ENCODE results near the gene PDE4D. TPM values are rescaled to one million over a fixed set of nuclear protein-coding genes. Genes with fewer than 3 reads are reported as not detected.
"Not testable (repeated sequence)": the region's sequence is repeated elsewhere in the genome, so short reads cannot be mapped to it uniquely, and the experiment has no call there.

Gene PDE4D
- polyA plus RNA-seq, 1 donor = 23.1 TPM

DNA sequence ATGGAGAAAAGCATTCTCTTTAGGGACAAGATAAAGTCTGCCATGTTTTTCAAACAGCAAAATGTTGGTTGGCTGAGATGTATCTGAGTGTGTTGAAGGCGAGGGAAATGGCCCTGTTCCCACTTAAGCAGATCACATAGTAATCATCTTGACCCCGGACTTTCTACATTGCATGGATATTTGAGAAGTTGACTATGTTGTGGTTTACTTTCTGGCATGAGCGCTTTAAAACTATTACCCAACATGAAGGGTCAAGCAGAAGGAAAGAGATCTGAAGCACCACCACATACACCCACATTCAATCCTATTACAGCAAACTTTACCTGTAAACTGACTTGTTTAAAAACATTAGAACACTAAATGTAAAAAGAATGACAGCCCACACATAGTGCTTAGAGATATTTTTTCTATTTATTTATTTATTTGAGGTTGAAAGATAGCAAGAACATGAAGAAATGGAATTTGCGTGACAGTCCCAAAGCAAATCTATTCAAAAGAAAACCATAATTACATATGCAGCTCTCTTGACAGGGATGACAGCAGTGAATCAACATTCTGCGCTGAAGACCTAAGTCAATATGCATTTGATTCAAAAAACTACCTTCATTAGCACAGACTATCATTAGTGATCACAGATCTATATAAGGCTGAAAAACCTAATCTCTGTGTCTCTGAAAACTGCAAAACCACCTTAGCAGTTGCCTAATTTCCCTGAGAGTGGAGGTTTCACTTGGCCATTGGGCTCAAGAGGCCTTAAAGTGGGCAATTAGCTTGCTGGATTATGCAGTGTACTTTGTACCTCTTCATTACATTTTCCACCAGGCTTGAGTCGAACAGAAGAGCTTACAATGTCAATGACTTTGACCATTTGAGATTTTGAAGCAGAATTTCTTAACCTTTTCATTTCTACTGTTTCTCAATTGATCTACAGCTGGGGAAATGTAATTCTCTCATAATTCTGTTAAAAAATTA is 195.0 kb downstream of the PDE4D start:
- no peak for DNase-seq

GRCh38 chr5:59694411-59694810 is 199.1 kb downstream of the PDE4D start:
- DNase-seq = no peak

DNA sequence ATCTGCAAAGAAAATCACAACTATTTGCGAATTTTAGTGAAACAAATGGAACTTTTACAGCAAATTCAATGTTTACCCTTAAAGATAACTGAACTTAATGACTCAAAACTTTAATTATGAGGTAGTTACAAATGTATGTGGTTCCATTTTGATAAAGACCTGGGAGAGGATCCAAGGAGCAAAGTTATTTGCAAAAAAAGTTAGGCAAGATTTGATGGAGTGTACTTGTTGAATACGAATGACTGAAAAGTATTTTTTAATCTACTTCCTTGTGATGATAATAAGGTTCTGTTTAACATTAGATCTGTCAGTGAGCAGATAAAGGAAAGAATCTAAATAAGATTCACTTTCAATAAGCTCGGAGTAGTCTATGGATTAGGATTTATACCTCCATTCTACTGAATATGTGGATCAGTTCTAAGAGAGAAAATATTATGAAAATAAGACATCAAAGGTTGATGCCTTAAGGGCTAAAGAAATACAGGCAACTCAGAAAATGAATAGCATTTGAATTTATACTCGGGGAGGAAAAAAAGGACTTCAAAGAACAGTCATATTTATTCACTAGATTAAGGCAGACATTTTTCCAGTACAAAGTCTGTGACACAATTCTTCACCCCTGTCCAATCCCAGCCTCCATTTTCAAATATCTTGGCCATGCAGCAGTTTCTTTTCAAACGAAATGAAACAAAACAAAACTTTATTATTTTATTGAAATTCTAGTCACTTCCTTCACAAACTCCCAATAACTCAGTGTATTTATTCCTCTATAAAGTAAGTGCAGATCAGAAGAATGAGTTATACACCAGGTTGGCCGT is 199.8 kb downstream of the PDE4D start:
- DNase-seq = no peak

GRCh38 chr5:59685793-59686192 is 207.7 kb downstream of the PDE4D start:
- DNase-seq = no peak

DNA sequence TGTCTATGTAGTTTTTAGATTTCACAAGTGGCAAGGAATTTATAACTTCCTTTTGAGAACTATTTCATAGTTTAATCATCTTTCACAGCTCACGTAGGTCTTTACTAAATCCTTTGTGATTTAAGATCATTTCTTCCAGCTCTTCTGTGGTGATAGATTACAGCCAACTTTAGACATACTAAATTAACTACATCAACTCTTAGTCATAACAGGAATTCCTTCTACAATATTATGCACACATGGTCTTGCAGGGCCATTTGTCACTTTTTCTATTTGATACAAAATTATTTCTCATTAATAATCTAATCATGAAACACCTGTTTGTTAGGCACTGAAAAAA is 208.4 kb downstream of the PDE4D start:
- no peak for DNase-seq

- no peak for DNase-seq
Observed at GRCh38 chr5:59684388-59685190, 208.9 kb downstream of the PDE4D start.

- no peak for DNase-seq
Observed at GRCh38 chr5:59683311-59683710, 210.2 kb downstream of the PDE4D start.

GRCh38 chr5:59682542-59682941 is 211.0 kb downstream of the PDE4D start:
- no peak for DNase-seq

DNA sequence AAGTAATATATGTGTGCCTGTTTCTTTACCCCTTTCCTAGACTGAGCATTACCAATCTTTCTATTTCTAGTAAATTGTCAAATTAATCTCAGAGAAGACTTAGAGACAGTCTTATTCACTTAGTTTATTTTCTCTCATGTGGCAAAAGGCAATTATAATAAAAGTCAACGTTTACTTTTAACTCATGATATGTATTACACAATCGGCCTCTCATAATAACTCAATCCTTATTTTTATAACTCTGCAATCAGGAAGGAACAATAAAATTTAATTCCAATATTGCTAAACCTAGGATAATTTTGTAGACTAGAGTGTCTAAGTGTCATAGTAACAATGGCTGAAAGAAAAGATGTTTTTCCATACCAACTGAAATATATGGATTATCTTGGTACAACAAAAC is 214.6 kb downstream of the PDE4D start:
- DNase-seq = no peak

GRCh38 chr5:59674763-59675162 is 218.8 kb downstream of the PDE4D start:
- no peak for DNase-seq

GRCh38 chr5:59673438-59674058 is 220.0 kb downstream of the PDE4D start:
- peak; percentile 49 for DNase-seq

DNA sequence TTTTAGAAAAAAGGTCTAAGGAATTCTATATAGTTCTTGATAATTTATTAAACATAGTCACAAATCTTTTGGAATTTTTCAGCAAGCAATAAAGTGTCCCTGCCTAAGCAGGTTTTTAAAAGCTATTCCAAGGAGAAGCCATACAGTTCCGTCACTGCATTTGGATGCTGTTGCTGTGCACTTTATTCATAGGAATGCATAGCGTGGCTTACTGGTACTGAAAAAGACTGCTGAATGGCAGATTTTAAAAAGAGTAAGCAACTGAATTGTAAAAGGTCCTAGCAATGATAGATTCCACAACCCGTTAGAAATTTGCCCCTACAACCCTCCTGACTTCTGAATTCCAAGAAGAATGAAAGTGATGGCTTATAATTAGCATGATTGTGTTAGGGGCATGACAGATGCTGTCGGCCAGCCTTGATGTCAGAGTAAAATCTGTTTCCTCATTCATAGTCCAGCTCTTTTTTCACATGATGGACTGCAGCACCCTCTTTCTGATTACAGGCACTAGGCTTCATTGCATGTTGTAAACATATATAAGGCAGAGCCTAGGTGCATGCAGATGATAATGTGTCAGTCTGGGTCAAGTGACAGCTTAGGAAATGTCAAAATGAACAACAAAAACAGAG is 227.0 kb downstream of the PDE4D start:
- no peak for DNase-seq

- not testable (repeated sequence) for DNase-seq
Observed at GRCh38 chr5:59665832-59666203, 227.7 kb downstream of the PDE4D start.

- no peak for DNase-seq
Observed at GRCh38 chr5:59665086-59665831, 228.3 kb downstream of the PDE4D start.

DNA sequence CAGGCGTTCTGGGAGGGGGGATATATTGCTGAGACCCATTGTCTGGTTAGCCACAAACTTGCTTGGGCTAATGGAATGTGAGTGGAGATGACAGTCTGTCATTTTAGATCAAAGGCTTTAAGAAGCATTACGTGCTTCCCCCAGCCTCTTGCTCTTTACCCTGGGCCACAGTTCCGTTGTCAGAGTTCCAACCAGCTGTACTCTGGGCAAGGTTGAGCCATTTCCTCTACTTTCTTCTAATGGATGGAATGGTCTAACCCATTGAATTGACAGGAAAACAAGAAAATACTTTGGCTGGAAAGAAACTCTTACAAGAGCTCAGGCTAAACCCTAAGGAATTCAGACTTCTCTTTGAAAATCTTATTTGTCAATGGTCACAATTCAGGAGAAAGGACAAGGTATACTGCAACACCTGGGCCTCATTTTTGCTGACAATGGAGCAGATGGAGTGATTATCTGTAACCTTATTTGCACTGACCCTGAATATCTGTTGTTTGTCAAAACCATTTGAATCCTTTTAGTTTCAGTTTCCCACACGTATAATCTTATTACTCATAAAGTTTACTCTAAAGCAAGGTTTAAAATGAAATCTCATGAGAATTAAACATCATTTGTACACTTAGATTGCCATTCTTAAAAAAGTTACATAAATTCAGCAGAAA is 231.4 kb downstream of the PDE4D start:
- no peak for DNase-seq

DNA sequence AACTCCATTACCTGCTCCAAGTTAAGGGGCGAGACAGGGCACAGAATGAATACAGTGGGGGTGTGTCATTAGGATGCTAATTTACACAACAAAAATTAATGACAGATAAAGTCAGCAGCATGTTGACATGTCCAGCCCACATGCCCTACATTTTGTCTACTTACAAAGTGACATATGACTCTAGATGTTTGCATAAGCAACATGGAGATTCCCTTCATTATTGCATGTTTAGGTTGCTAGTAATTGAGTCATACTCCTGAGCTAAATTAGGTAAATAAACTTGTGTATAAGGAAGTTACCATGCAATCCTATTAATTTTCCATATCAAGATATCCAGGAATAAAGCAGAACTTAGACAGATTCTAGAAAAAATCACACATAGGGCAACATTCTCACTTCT is 232.2 kb downstream of the PDE4D start:
- no peak for DNase-seq

GRCh38 chr5:59660737-59661136 is 232.8 kb downstream of the PDE4D start:
- DNase-seq = no peak

GRCh38 chr5:59656351-59657254 is 236.9 kb downstream of the PDE4D start:
- DNase-seq = no peak

DNA sequence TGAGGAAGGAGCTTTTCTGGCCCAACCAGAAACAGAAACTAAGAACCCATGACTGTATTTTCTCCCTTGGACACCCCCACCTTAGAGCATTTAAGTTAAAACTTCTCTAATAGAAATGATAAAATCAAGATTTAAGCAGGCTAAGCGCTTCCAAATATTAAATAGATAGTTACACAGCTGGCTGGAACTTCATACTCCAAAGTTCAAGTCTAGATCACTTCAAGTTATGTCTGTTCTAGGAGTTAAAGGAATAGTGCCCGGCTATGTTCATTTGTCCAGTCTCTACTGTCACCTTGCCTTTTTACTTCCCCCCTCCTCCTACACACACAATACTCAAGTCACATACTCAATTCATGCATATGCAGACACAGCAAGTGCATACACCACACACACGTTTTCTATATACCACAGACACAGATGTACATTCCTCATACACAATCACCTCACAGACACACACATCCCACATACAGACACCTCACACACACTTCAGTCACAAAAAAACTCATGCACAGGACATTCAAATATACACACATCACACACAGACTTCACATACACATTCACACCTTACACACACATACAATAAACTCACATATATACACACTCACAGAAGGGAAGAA is 237.7 kb downstream of the PDE4D start:
- DNase-seq = no peak

Data from left kidney (tissue), 2 donors.